Ecto neural progenitor cell (in vitro differentiated cells): ENCODE data around the gene LEP.
"Not testable (repeated sequence)": the region's sequence is repeated elsewhere in the genome, so short reads cannot be mapped to it uniquely, and the experiment has no call there.

ENCODE experiments used
- DNase-seq: peaks from one replicate; pipeline ENCODE4 v3.0.0-alpha.2; 2018; ENCODE audit warnings: low spot score

Gene LEP

GRCh38 chr7:128271942-128272481 lies 30.9 kb downstream of the LEP start:
- no peak for DNase-seq

GRCh38 chr7:128274246-128274883 lies 33.3 kb downstream of the LEP start:
- DNase-seq: no peak

- DNase-seq: no peak
Observed at GRCh38 chr7:128274884-128275603, 34.0 kb downstream of the LEP start.

- no peak for DNase-seq
Observed at GRCh38 chr7:128275681-128276080, 34.6 kb downstream of the LEP start.

- DNase-seq: no peak
Observed at GRCh38 chr7:128278366-128278765, 37.3 kb downstream of the LEP start.

GRCh38 chr7:128279124-128279713 lies 38.1 kb downstream of the LEP start:
- DNase-seq: no peak

- not testable (repeated sequence) for DNase-seq
Observed at GRCh38 chr7:128280451-128280850, 39.4 kb downstream of the LEP start.

GRCh38 chr7:128281605-128282380 lies 40.7 kb downstream of the LEP start:
- no peak for DNase-seq

- DNase-seq: no peak
Observed at GRCh38 chr7:128284102-128284501, 43.0 kb downstream of the LEP start.

- no peak for DNase-seq
Observed at GRCh38 chr7:128287556-128287955, 46.5 kb downstream of the LEP start.

DNA sequence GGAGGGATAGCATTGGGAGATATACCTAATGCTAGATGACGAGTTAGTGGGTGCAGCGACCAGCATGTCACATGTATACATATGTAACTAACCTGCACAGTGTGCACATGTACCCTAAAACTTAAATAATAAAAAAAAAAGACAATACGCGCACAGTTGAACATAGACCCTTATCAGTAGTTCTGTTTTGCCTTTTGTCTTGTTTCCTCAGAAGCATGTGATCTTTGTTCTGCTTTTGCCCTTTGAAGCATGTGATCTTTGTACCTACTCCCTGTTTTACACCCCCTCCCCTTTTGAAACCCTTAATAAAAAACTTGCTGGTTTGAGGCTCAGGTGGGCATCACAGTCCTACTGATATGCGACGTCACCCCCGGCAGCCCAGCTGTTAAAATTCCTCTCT lies 56.9 kb downstream of the LEP start:
- not testable (repeated sequence) for DNase-seq

DNA sequence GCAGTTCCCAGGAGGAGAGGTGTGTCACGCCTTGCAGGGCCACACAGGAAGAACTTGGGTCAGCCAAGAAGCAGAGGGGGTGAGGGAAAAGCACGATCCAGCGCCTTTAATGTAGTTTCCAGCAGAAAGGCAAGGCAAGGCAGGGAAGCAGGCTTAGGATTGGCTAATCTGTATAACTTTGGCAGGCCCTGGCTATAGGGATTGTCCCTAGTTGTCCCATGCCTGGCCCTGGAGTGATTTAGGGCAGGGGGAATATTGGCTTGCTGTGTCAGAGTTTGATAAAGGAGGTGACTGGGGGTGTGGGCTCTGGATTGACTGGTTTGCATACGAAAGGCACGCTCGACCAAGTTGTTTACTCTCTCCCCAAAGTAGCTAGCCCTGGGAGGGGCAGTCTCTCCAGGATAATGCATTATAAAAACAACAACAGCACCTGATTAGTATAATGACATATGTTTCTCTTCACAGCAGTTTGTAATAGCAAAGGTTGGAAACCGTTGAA lies 58.1 kb downstream of the LEP start:
- no peak for DNase-seq

- DNase-seq: no peak
Observed at GRCh38 chr7:128302139-128302538, 61.1 kb downstream of the LEP start.

DNA sequence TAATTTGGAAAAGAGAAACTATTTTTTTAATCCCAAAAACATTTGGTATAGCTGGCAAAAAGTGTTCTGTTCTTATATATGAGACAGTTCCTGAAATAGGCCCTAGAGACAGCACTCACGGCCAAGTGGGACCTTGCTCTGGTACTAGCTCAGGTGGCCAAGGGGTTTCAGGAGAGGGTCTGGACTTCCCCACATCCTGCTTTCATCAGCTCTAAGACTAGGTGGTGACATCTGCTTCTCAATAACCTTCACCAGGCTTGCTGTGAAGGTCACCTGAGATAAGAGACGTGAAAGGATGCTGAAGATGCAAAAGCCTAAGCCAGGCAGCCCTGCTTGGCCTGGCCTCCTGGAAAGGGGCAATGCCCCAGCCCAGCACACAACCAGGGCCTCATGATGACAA lies 62.1 kb downstream of the LEP start:
- no peak for DNase-seq

- DNase-seq: no peak
Observed at GRCh38 chr7:128303643-128304042, 62.6 kb downstream of the LEP start.

DNA sequence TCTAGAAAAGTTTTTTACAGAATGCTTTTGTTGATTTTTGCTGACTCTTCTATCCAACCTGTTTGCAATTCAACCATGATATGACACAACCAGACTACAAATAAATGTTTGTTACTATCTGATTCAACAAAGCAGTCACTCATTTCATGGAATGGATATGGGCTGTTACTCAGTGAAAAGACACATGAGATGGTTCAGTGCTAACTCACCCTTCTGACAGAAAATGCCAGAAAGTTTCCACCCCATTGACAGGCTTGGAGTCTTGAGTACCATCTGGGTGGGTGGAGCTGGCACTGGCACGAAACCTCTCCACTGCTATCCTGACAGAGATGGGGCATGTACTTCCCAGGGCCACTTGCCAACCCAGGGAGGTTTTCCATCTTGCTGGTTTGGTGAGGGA lies 63.1 kb downstream of the LEP start:
- DNase-seq: no peak

GRCh38 chr7:128307061-128307460 lies 66.0 kb downstream of the LEP start:
- no peak for DNase-seq
